ENCODE measurements around the gene CORIN.

- no peak for TF ChIP-seq POLR2A (IDR thresholded peaks at IDR 0.05; ENCODE audit: low read length)
- no peak for TF ChIP-seq REST (IDR thresholded peaks at IDR 0.05)
- TF ChIP-seq KDM5A (IDR thresholded peaks at IDR 0.05) = no peak
- no peak for TF ChIP-seq RFX5 (IDR thresholded peaks at IDR 0.05)
- TF ChIP-seq MAZ (IDR thresholded peaks at IDR 0.05; ENCODE audit: borderline replicate concordance, low read depth, low read length) = no peak
- no peak for TF ChIP-seq GATA3 (IDR thresholded peaks at IDR 0.05; ENCODE audit: borderline replicate concordance)
- no peak for TF ChIP-seq CTCF (IDR thresholded peaks at IDR 0.05)
Measured at GRCh38 chr4:47690611-47691010, 147.3 kb downstream of the CORIN start.
